ENCODE data around the gene USP44. TPM values are rescaled to one million over a fixed set of nuclear protein-coding genes. Genes with fewer than 3 reads are reported as not detected.

USP44 gene
- total RNA-seq, 1 donor from 2014 or later, result 10.4 TPM

- Mint-ChIP-seq H3K27ac (ENCODE audit: unreplicated experiment) (peak overlapping the region; percentile 92), H3K27me3 (ENCODE audit: unreplicated experiment) (peaks cover 5% of the 10 kb centered on the region), H3K36me3 (ENCODE audit: low read depth, unreplicated experiment) (peaks cover 4% of the 10 kb centered on the region), H3K9me3 (ENCODE audit: unreplicated experiment) (no peaks in the 10 kb centered on the region), H3K4me1 (ENCODE audit: unreplicated experiment) (peaks cover 33% of the 10 kb centered on the region), H3K4me3 (ENCODE audit: unreplicated experiment) (peak overlapping the region; percentile 92)
- DNase-seq (ENCODE audit: low spot score), result peak; percentile 76
- TF ChIP-seq CTCF (IDR thresholded peaks at IDR 0.05; ENCODE audit: unreplicated experiment), result no peak
Measured at GRCh38 chr12:95548539-95549391, 2.5 kb downstream of the USP44 start.

GRCh38 chr12:95548056-95548538 is 3.2 kb downstream of the USP44 start:
- DNase-seq (ENCODE audit: low spot score), result peak; percentile 55
- TF ChIP-seq CTCF (IDR thresholded peaks at IDR 0.05; ENCODE audit: unreplicated experiment), result no peak
- Mint-ChIP-seq H3K27ac (ENCODE audit: unreplicated experiment) (peak overlapping the region; percentile 88), H3K36me3 (ENCODE audit: low read depth, unreplicated experiment) (peaks cover 4% of the 10 kb centered on the region), H3K9me3 (ENCODE audit: unreplicated experiment) (no peaks in the 10 kb centered on the region), H3K27me3 (ENCODE audit: unreplicated experiment) (peaks cover 5% of the 10 kb centered on the region), H3K4me1 (ENCODE audit: unreplicated experiment) (peaks cover 33% of the 10 kb centered on the region), H3K4me3 (ENCODE audit: unreplicated experiment) (peak overlapping the region; percentile 92)

GRCh38 chr12:95547522-95548055 is 3.7 kb downstream of the USP44 start:
- peaks cover 5% of the 10 kb centered on the region for H3K27me3 Mint-ChIP-seq (ENCODE audit: unreplicated experiment)
- H3K4me3 Mint-ChIP-seq (ENCODE audit: unreplicated experiment), result peak overlapping the region; percentile 92
- DNase-seq (ENCODE audit: low spot score), result no peak
- no peak for TF ChIP-seq CTCF (IDR thresholded peaks at IDR 0.05; ENCODE audit: unreplicated experiment)
- peaks cover 33% of the 10 kb centered on the region for H3K4me1 Mint-ChIP-seq (ENCODE audit: unreplicated experiment)
- peak overlapping the region; percentile 88 for H3K27ac Mint-ChIP-seq (ENCODE audit: unreplicated experiment)
- H3K9me3 Mint-ChIP-seq (ENCODE audit: unreplicated experiment), result no peaks in the 10 kb centered on the region
- H3K36me3 Mint-ChIP-seq (ENCODE audit: low read depth, unreplicated experiment), result peaks cover 4% of the 10 kb centered on the region

- DNase-seq (ENCODE audit: low spot score), result no peak
- Mint-ChIP-seq H3K27me3 (ENCODE audit: unreplicated experiment) (peaks cover 5% of the 10 kb centered on the region), H3K9me3 (ENCODE audit: unreplicated experiment) (no peaks in the 10 kb centered on the region), H3K4me1 (ENCODE audit: unreplicated experiment) (peaks cover 28% of the 10 kb centered on the region), H3K27ac (ENCODE audit: unreplicated experiment) (peak overlapping the region; percentile 61), H3K4me3 (ENCODE audit: unreplicated experiment) (peak overlapping the region; percentile 62), H3K36me3 (ENCODE audit: low read depth, unreplicated experiment) (peaks cover 4% of the 10 kb centered on the region)
- TF ChIP-seq CTCF (IDR thresholded peaks at IDR 0.05; ENCODE audit: unreplicated experiment), result no peak
Measured at GRCh38 chr12:95546491-95546813, 4.8 kb downstream of the USP44 start.

All from endothelial cell (in vitro differentiated cells).